GM18508 (cell line): Measurements from ENCODE around the gene SUMF1.
"Not testable (repeated sequence)": the region's sequence is repeated elsewhere in the genome, so short reads cannot be mapped to it uniquely, and the experiment has no call there.

Experiments
- ATAC-seq: cut with Tn5 transposase; IDR thresholded peaks from one replicate; pipeline ENCODE4 v1.9.1; 2021; ENCODE audit warnings: moderate number of reproducible peaks; ENCODE audit not compliant: insufficient read depth, unreplicated experiment

Gene SUMF1

GRCh38 chr3:4464576-4464975 lies 2.5 kb downstream of the SUMF1 start:
- ATAC-seq, result no peak

GRCh38 chr3:4462369-4463040 lies 4.6 kb downstream of the SUMF1 start:
- ATAC-seq, result no peak

DNA sequence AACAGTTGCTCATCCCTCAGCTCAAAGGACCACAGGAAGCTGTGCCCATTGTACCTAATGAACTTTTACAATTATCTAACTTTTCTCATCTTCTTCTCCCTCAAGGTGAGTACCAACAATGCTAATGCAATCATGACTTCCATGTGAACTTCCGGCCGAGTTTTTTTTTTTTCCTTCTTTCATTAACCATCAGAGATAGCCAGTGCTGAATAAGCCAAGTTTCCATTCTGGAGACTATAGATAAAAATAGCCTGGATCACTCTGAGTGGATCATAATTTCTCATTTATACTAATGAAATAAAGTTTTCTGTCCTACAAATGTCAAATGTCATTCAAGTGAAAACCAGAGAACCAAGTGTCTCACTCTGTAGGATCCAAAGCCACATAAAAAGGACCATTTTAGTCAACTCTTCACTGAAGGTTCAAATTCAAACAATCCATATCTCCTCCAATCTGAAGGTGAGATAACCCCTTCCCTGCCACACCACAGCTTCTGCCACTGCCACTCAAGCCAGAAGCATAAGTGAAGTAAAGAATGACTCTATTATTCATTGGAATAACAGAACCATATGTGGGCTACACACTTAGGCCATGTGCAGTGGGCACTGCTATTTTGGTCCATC lies 5.5 kb downstream of the SUMF1 start:
- no peak for ATAC-seq

DNA sequence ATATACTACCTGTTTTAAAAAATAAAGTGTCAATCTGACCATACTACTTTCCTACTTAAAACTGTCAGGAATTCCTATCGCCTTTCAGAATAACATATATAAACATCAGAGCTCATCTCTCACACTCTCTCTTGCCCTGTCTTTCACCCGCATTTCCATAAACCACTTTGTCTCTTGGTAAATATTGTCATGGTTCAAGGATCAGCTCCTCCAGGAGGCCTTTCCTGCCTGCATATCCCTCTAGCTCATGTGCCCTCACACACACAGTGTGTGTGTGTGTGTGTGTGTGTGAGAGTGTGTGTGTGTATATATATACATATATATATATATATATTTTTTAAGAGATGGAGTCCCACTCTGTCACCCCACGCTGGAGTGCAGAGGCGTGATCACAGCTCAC lies 6.7 kb downstream of the SUMF1 start:
- ATAC-seq, result no peak

GRCh38 chr3:4458961-4459360 lies 8.1 kb downstream of the SUMF1 start:
- ATAC-seq, result no peak

DNA sequence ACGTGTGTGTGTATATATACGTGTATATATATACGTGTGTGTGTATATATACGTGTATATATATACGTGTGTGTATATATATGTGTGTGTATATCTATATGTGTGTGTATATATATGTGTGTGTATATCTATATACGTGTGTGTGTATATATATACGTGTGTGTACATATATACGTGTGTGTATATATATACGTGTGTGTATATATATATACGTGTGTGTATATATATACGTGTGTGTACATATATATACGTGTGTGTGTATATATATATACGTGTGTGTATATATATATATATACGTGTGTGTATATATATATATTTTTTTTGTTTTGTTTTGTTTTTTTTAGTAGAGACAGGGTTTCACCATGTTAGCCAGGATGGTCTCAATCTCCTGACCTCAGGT lies 10.3 kb downstream of the SUMF1 start:
- not testable (repeated sequence) for ATAC-seq

- no peak for ATAC-seq
Measured at GRCh38 chr3:4454142-4454541, 12.9 kb downstream of the SUMF1 start.

DNA sequence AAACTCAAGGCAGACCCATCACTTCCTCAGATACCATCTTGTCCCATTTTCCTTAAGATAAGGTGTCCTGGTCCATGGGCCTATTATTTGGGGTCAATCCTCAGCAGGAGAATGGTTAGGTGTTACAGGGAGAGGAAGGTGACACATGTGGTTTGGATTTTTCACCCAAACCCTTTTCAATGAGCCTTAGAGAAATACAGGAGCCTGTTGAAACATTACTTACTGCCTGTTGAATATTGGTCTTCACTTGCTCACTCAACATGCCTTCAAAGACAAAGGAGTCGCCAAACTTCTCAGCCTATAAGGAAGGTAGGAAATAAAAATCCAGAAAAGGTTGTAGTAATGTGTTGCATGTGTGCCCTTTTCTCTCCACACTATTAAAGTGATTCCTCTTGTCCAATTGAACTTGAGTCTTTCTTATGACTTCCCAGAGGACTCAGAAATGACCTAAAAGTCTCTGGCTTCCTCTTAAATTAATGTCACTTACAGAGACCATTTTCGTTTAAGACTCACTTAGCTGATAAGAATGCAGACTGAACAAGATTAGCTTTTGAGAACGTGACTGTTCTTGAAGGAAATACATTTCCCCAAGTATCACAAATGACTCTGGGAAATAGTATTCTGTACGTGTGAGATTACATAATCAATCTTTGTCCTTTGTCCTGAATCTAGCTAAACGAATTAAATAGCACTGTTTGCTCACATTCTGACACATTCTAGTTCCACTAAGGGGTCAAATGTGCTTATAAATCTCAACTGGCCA lies 17.8 kb downstream of the SUMF1 start:
- ATAC-seq, result no peak

DNA sequence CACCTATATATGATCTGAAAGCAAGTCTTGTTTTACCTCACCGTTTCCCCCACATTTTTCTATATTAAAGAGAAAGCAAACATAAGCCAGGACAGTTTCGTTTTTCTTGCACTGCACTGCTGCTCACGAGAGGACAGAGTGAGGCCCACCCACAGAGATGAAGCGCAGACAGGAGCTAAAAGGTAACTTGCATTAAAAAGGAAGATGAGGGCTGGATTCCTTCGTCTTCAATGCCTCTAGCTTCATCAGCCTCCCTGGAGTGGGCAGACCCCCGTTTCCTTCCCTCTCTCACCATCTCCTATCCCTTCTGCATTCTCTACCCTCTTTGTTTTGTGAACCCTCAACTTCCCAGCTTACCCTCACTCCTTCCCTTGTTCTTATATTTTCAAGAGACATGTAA lies 18.9 kb downstream of the SUMF1 start:
- ATAC-seq, result no peak

- ATAC-seq, result no peak
Measured at GRCh38 chr3:4447295-4447999, 19.6 kb downstream of the SUMF1 start.

- no peak for ATAC-seq
Measured at GRCh38 chr3:4440951-4441350, 26.1 kb downstream of the SUMF1 start.

DNA sequence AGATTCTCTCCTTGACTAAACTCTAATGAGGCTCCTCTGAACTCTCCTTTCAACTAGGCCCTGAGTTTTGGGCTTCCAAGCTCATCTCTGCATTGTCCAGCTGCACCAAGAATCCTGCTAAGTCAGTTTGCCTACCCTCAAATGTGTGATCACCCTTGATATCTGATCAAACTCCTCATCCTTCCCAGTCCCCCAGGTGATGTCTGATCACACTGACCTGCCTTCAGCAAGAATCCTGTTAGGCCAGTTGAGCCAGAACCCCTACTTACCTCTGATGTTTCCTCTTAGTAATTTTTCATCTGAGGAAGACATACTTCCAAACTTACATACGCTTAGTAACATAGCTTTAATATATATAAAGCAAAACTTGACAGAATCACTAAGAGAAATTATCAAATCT lies 28.8 kb downstream of the SUMF1 start:
- no peak for ATAC-seq

DNA sequence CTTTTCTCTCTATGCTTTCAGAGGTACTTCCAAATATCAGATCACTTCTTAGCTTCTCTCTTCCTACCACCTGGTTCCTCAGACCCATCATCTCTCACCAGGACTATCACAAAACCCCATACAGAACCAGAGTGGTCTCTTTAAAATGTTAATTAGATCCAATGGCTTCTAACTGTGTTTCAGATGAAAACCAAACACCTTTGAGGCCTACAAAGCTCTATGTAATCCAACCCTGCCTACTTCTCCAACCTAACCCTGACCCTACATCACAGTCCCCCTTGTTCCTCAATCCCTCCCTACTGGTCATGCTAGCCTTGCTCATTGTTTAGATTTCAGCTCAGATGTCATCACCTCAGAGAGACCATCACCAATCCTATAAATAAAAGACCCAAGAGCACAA lies 34.8 kb downstream of the SUMF1 start:
- ATAC-seq, result no peak

DNA sequence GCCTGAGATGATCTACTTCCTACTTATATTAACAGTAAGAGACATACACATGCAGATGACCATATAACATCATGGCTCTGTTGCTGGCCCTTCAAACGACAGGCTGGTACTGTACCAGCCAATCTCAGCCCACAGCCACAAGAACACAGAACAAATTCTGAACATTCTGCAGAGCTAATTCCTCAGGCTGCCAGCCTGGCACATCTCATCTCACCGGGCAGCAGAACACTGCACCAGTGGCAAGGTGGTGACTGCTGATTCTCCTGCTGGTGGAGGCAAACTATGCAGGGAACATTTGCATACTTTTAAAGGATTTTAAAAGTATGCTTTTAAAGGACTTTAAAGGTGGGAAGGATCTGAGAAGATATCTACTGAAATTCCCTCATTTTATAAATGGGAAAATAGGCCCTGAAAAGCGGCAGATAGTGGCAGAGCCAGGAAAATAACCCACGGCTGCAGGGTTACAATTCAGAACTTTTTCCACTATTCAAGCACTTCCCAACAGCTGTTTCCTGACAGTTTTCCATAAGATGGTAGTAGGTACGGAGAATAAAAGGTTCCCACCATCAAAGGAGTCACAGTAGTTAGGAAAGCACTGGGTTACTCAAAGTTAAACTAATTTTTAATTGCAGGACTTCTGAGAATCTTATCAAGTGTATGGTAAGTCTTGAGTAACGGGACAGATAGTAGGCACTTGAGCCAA lies 37.3 kb downstream of the SUMF1 start:
- ATAC-seq, result no peak

DNA sequence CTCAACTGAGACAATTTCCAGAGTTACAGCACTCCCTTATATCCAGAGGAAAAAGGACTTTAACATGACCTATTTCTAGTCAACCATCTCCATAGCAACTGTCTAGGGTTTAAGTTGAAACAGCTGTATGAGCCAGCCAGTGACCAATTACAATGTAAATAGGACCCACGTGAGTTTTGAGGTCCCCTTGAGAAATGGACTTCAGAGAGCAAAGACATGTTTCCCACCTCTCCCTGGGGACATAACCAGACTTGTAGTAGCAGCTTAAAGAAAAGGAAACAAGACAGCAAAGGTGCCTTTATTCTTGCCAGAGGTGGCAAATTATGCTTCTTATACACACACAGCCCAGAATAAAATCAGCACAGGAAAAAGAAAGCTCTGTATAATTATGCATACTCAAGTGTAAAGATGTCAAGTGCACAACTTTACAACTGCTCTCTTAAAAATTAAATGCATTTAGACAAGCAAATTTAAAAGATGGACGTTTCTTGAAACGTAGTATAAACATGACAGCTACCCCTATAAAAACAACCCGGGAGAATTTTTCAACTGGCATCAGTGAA lies 40.2 kb downstream of the SUMF1 start:
- ATAC-seq, result peak; percentile 53

GRCh38 chr3:4426261-4426781 lies 40.7 kb downstream of the SUMF1 start:
- no peak for ATAC-seq

- ATAC-seq, result no peak
Measured at GRCh38 chr3:4425707-4426106, 41.4 kb downstream of the SUMF1 start.

- ATAC-seq, result no peak
Measured at GRCh38 chr3:4425055-4425454, 42.0 kb downstream of the SUMF1 start.

GRCh38 chr3:4421121-4421520 lies 45.9 kb downstream of the SUMF1 start:
- peak; percentile 77 for ATAC-seq

- no peak for ATAC-seq
Measured at GRCh38 chr3:4419920-4420319, 47.1 kb downstream of the SUMF1 start.
